GM18508 (cell line): ENCODE measurements around the gene GPC1.
"Not testable (repeated sequence)": the region's sequence is repeated elsewhere in the genome, so short reads cannot be mapped to it uniquely, and the experiment has no call there.

Source experiments
- ATAC-seq: cut with Tn5 transposase; IDR thresholded peaks from one replicate; pipeline ENCODE4 v1.9.1; 2021; ENCODE audit warnings: moderate number of reproducible peaks; ENCODE audit not compliant: insufficient read depth, unreplicated experiment

Gene GPC1

GRCh38 chr2:240435457-240435947 lies at the start of gene GPC1:
GPC1 (plus strand) TSS chr2:240435663; CDS start chr2:240435919, 256 bp downstream.
- no peak for ATAC-seq

GRCh38 chr2:240386326-240386725 lies 49.1 kb upstream of the GPC1 start:
- no peak for ATAC-seq

GRCh38 chr2:240386743-240387142 lies 48.7 kb upstream of the GPC1 start:
- not testable (repeated sequence) for ATAC-seq

GRCh38 chr2:240387325-240387668 lies 48.2 kb upstream of the GPC1 start:
- ATAC-seq: no peak

- no peak for ATAC-seq
Observed at GRCh38 chr2:240387669-240388358, 47.6 kb upstream of the GPC1 start.

GRCh38 chr2:240388471-240389301 lies 46.8 kb upstream of the GPC1 start:
- ATAC-seq: no peak

- no peak for ATAC-seq
Observed at GRCh38 chr2:240389302-240389805, 46.1 kb upstream of the GPC1 start.

- no peak for ATAC-seq
Observed at GRCh38 chr2:240390091-240391073, 45.1 kb upstream of the GPC1 start.

GRCh38 chr2:240391111-240392051 lies 44.1 kb upstream of the GPC1 start:
- ATAC-seq: no peak

- ATAC-seq: no peak
Observed at GRCh38 chr2:240392084-240392947, 43.1 kb upstream of the GPC1 start.

GRCh38 chr2:240392948-240393830 lies 42.3 kb upstream of the GPC1 start:
- no peak for ATAC-seq

GRCh38 chr2:240393831-240394410 lies 41.5 kb upstream of the GPC1 start:
- no peak for ATAC-seq

- no peak for ATAC-seq
Observed at GRCh38 chr2:240394549-240394948, 40.9 kb upstream of the GPC1 start.

- no peak for ATAC-seq
Observed at GRCh38 chr2:240395448-240395847, 40.0 kb upstream of the GPC1 start.

- no peak for ATAC-seq
Observed at GRCh38 chr2:240395896-240396622, 39.4 kb upstream of the GPC1 start.
